Activated T-cell treated with anti-CD3 and anti-CD28 coated beads for 1 hour (primary cell): Measurements from ENCODE around the gene SF1.
A peak's percentile ranks its signal among the peaks of the same experiment; 100 is the strongest.
"Not testable (repeated sequence)": the region's sequence is repeated elsewhere in the genome, so short reads cannot be mapped to it uniquely, and the experiment has no call there.

Experiments
- DNase-seq: peaks from one replicate; pipeline ENCODE4 v3.0.0-alpha.2; 2020; ENCODE audit warnings: low read depth

SF1 gene

DNA sequence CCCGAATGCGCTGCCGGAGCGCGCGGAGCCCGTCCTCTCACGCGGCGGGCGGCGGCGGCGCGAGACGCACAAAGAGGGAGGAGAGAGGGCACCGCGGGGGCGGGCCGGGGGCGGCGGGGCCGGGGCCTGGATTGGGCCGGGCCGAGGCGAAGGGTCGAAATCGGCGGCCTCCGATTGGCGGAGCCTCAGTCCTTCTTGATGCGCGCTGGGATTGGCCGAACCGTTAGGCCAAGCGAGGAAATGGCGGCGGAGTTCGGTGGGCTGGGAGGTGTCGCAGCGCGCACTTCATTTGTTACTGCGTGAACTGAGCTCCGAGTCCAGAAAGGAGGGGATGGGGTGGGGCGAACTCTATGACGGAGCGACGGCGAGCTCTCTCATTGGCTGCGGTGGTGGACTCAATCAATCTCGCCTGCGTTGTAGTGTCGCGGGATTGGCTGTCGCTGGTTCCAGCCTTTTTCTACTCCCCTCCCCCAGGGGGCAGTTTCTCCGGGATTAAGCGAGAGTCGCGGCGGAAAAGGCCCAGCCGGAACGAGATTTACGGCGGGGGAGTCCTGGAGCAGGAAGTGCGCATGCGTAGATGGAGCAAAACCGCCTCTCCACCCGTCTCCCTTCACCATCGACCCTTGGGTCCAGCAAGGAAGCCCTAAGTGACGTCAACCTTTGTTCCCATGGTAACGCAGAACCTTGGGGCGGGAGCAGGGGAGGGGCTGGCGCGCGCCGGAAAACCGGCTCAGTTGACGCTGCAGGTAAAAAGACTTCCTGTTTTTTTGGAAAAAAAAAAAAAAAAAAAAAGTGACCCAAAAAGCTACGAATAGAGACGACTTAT, at the start of gene SF1:
Gene SF1 (minus strand): TSS at position 70 of the 826 bp plus-strand sequence. CDS start 150 bp downstream, outside the sequence.
- peak; percentile 95 for DNase-seq

DNA sequence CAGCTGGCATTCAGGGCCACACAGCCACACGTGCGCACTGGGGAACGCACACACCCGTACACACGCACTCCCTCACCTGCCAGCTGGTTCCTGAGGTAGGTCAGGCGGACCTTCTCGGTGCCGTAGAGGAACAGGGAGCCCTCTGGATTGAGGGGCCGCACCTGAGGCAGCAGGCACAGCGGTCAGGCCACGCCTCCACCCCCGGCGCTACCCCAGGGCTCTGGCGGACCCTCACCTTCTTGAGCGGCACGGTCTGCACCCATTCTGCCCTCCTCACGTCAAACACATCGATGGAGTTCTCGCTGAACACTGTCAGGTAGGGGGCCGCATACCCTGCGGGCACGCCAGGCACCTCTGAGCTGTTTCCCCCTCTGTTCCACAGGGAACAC, 49.1 kb upstream of the SF1 start:
- no peak for DNase-seq

- no peak for DNase-seq
Observed at GRCh38 chr11:64826578-64827450, 48.5 kb upstream of the SF1 start.

GRCh38 chr11:64826062-64826461, 47.7 kb upstream of the SF1 start:
- DNase-seq, result no peak

- DNase-seq, result no peak
Observed at GRCh38 chr11:64823568-64824119, 45.3 kb upstream of the SF1 start.

DNA sequence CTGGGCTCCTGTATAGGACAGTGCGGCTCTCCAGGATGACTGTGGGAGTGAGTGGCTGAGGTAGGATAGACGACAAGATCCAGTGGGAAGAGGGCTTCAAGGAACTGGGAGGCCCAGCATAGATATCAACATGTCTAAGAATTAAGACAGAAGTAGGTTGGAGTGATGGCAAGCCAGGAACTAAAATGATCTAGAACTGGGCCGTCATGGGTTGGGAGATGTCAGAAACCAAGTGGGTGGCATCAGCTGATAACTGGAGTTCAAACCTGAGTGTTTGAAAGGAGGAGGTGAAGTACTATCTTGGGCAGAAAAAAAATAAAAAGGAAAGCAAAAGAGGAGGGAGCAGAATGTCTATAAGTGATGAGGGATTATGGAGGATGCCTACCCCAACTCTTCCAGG, 39.1 kb upstream of the SF1 start:
- DNase-seq, result no peak

GRCh38 chr11:64815433-64815832, 37.1 kb upstream of the SF1 start:
- DNase-seq, result not testable (repeated sequence)

DNA sequence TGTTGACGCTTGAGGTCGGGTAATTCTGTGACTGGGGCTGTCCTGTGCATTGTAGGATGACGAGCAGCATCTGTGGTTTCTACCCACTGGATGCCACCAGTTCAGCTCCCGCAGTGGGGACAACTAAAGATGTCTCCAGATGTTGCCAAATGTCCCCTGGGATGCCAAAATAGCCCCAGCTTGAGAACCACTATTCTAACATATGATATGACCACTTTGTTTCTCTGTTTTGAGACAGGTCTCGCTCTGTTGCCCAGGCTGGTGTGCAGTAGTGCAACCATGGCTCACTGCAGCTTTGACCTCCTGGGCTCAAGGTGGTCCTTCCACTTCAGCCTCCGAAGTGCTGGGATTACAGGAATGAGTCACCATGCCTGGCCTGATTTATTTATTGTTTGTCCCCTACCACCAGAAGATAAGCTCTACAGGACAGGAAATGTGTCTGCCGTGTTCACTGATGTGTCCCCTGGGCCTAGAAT, 36.4 kb upstream of the SF1 start:
- no peak for DNase-seq

DNA sequence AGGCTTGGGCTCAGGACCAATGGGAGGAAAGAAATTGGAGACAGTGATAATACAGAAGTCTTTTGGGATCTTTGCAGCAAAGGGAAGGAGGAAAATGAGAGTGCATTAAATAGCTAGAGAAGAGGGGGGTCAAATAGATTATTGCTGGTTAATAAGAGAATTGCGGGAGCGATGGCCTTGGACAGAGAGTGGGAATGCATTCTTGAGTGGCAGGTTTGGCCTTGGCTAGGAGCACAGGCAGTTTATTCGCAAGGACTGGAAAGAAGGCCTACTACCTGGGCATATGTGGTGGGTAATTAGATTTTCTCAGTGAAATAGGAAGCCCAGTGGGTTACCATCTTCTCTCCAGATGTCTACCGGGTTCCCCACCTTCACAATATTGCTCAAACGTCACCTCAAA, 35.5 kb upstream of the SF1 start:
- DNase-seq, result no peak

GRCh38 chr11:64810891-64811272, 32.5 kb upstream of the SF1 start:
- peak; percentile 22 for DNase-seq

- peak; percentile 61 for DNase-seq
Observed at GRCh38 chr11:64810271-64810890, 32.0 kb upstream of the SF1 start, which contains the start of gene MEN1. Gene MEN1, minus strand, starts transcription at chr11:64810551. Its CDS starts 442 bp downstream, at chr11:64810109.

DNA sequence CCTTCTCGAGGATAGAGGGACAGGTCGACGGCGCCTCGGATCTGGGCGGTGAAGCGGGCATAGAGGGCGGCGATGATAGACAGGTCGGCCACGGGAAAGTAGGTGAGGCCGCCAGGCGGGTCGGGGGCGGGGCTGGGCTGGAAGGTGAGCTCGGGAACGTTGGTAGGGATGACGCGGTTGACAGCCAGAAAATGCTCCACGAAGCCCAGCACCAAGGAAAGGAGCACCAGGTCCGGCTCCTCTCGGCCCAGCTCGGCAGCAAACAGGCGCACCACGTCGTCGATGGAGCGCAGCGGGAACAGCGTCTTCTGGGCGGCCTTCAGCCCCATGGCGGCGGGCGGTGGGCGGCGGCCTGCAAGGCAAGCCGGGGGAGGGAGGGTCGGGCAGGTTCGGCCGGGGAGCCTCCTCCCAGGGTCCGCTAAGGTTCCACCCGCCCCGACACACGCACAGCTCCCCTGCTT, 31.5 kb upstream of the SF1 start:
- no peak for DNase-seq

- DNase-seq, result no peak
Observed at GRCh38 chr11:64805481-64805880, 27.1 kb upstream of the SF1 start.

DNA sequence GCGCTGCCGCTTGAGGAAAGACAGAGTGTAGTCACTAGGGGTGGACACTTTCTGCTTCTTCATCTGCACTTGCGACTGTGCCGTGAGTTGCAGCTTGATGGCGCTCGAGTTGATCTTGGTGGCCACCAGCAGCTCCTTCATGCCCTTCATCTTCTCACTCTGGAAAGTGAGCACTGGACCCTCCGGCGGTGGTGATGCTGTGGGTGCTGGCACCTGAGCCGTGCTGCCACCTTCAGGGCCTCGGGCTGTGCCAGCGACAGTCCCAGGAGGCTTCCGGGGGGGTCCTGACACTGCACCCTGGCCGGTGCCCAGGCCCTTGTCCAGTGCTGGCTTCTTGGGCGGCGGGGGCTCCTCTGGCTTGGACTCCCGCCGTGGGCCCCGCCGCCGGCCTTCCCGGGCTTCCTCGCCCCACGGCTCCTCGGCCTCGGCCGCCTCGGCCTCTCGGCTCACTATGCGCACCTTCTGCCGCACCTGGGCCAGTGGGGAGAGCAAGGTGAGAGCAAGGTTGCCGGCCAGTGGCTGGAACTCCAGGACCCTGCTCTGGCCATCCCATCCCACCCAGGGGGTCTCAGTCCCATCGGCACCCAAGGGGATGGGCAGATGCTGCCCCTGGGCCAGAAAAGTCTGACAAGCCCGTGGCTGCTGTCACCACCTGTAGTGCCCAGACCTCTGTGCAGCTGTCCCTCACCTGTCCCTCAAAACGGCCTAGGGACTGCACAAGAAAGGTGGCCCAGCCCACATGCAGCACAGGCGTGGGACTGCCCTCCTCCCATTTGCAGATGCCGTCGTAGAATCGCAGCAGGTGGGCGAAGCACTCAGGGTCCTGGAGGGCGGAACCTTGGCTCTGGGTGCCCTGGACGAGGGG, 26.2 kb upstream of the SF1 start:
- no peak for DNase-seq

DNA sequence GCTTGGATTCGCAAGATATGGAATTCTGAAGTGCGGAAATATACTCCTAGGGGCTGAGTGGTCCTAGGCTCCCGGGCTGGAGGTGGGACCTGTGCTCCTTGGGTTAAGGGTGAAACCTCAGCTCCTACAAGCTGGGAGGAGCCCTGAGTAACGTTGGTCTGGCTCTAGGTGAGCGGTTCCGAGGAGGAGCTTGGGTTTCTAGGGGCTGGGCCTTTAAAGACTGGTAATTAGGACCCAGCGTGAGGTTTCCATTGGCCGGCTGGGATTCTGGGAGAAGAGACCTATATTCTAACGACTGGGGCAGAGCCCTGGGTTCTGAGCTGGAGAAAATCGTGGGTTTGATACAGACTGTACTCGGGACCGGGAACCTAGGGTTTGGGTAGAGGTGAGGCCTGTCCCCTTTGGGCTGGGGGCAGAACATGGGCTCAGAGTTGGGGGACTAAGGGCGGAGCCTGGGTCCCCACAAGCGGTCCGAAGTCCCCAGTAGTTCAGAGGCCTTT, 25.6 kb upstream of the SF1 start:
- DNase-seq, result no peak

DNA sequence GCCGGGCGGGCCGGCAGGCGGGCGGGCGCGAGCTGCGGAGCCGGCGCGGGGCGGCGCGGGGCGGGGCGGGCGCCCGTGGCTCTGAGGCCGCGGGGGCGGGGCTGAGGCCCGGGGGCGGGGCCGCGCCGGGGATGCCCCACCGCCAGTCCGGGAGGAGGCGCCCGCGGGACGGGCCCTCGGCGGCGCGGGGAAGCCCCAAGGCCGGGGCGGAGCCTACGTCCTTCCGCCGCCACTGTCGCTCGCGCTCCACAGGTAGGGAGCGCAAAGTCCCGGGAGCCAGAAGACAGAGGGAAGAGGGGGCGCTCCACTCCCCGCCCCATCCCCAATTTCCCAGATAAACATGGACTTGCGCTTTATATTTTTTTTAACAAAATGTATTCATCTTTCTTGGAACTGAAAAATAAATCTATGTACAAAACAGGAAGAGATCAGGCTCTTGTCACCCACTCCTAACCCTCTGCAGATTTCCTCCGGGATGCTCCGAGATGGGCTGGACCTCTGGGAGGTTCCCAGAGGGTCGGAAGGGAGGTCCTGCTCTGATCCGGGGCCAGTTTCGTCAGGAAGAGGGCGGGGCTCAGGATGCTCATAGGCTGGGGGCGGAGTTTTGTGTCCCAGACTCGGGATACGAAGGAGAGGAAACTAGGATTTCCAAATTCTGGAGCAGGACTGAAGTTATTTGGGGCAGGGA, 25.0 kb upstream of the SF1 start, which contains the start of gene MAP4K2:
Gene MAP4K2 (minus strand): TSS at position 57 of the 688 bp plus-strand sequence. CDS start 65 bp downstream, outside the sequence.
- peak; percentile 77 for DNase-seq

- peak; percentile 11 for DNase-seq
Observed at GRCh38 chr11:64802370-64803157, 24.2 kb upstream of the SF1 start.

- no peak for DNase-seq
Observed at GRCh38 chr11:64801561-64802369, 23.4 kb upstream of the SF1 start.

GRCh38 chr11:64801158-64801464, 22.8 kb upstream of the SF1 start:
- DNase-seq, result no peak
